T-helper 1 cell treated with Interleukin-12 subunit alpha and Interleukin-12 subunit beta and Interleukin-4 antibody, amounts not matched to agents 30 ng/mL and 1 ng/mL, for 36 hours (primary cell): ENCODE data around the gene GALNT12. TPM values are rescaled to one million over a fixed set of nuclear protein-coding genes. Genes with fewer than 3 reads are reported as not detected.

Experiments
- intact Hi-C: fragments of 100-400 bp; cut with micrococcal nuclease; formaldehyde crosslinking; loops from one replicate; pipeline ENCODE4 v1.15.1; 2024
- total RNA-seq: library from RNA; stranded (reverse); gene quantifications from 2 replicates; pipeline ENCODE4 v1.2.3, GENCODE V29; 2022

Gene GALNT12
- total RNA-seq, 1 donor from 2014 or later = 3.3 TPM

DNA sequence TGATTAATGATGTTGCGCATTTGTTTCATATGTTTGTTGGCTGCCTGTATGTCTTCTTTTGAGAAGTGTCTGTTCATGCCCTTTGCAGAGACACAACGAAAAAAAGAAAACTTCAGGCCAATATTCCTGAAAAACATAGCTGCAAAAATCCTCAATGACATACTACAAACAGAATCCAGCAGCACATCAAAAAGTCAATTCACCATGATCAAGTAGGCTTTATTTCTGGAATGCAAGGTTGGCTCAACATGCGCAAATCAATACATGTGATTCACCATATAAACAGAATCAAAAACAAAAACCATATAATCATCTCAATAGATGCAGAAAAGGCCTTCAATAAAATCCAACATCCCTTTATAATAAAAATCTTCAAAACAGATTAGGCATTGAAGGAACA is 9.2 kb upstream of the GALNT12 start:
- intact Hi-C loops = loop anchor here (5.0 kb wide), 2 partner anchors 1024 to 1554 kb away; partner anchors contain the start of genes NR4A3 and TEX10

DNA sequence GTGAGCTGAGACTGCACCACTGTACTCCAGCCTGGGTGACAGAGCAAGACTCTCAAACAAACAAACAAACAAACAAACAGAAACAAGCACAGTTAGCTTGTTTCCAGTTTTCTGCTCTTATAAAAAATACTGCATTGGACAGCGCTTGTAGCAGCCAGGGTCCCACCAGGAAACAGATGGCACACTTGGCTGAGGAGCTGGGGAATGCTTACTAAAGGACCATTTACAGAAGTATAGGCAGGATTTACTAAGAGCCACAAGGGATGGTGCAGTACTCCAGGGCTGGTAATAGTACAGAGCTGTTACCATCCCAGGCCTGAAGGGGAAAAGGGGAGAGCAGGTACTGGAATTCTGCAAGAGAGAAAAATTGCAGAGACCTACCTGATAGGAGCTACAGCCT is 5.9 kb upstream of the GALNT12 start:
- intact Hi-C loops = no loop called here

DNA sequence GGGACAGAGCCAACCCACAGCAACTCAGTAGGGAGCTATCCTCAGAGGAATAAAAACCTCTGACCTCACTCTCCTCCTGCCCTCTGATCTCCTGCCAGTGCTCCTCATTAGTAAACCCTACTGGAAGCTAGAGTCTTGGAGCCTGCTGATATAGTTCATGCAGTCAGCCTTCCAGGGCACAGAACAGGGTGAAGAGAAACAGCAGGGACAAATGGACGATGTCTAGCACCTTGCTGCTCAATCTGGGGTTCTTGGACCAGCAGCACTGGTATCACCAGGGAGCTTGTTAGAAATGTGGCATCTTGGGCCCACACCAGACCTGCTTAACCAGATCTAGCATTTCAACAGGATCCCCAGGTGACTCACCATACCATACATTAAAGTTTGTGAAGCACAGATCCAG is 5.5 kb upstream of the GALNT12 start:
- intact Hi-C loops = no loop called here

DNA sequence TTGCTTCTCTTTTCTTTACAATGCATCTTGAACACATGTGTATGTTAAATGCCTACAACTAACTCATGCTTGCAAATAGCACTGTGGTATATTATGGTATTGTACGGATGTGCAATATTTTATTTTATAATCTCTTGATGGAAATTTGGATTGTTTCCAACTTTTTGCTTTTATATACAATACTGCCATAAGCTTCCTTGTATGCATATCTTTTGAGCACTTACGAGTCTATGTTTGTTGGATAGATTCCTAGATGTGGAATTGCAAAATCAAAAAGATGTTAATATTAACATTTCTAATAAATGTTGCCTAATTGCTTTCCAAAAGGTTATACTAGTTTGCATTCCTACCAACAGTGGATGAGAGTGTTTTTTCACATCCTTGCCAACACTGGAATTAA is 3.4 kb upstream of the GALNT12 start:
- intact Hi-C loops = no loop called here

DNA sequence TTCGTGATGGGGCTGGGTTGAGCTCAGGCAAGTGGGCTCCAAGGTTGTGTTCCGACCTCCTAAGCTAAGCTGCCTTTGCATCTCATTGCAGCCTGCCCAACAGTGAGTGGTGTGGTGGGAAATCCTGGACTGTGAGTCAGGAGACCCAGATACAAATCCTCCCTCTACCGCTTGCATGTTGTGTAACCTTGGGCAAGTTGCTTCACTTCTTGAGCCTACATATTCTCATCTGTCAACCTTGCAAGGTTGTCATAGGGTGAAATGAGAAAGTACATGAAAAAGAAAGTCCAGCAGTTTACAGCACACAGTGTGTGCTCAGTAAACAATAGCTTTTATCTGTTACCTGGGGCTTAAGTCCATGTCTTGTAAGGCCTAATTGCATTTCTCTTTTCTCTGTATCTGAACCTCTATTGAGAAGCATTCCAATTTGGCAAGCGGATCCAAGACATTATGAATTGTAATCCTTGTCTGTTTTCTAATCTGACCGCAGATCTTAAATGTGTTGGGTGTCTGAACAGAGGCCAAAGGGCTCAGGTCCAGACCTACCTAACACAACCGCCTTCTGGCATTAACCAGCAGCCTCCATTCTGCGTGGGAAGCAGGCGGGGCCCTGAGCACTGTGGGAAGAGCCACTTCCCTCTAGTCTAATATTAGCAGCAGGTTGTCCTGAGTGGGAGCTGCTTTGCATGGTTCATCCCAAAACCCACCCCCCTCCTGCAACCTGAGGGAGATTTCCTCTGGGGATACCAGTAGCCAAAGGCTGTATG is 1.8 kb upstream of the GALNT12 start:
- intact Hi-C loops = no loop called here

DNA sequence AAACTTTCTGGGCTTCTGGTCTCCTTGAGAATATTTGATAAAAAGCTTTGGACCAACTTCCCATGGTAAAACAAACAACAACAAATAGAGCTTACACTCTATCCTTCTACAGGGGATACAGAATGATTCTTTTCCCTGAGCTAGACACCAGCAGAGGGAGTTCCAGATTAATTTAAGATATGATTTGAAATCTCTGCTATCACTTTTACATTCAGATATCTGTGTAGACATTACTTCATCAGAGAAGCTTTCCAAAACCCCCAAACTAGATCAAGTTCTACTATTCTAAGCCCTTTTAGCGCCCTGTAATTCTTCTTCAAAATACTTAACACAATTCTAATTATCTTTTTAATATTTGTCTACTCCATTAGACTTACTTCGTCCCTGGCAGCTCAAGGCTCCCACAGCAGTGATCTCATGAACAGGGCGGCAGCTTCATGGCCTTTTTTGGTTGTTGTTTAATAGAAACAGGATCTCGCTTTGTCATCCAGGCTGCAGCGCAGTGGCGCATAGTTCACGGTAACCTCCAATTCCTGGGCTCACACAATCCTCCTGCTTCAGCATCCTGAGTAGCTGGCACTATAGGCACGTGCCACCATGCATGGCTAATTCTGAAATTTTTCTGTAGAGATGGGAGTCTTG is 955 bp upstream of the GALNT12 start:
- intact Hi-C loops = loop anchor here (1.0 kb wide), 1 partner anchor 10 kb away; the partner anchor contains the start of gene ANKS6

DNA sequence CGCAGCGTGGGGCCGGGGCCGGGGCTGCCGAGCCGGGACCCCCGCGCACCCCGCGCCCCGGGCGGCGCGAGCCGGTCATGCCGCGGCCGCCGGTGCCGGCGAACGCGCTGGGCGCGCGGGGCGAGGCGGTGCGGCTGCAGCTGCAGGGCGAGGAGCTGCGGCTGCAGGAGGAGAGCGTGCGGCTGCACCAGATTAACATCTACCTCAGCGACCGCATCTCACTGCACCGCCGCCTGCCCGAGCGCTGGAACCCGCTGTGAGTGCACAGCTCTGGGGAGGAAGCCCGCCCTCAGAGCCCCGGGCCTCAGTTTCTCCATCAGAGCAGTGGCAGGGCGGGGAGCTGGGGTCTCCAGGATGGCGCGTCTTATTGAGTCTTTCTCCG is 335 bp downstream of the GALNT12 start:
- intact Hi-C loops = loop anchor here (1.0 kb wide), 1 partner anchor 12 kb away; the partner anchor contains the start of gene ANKS6

DNA sequence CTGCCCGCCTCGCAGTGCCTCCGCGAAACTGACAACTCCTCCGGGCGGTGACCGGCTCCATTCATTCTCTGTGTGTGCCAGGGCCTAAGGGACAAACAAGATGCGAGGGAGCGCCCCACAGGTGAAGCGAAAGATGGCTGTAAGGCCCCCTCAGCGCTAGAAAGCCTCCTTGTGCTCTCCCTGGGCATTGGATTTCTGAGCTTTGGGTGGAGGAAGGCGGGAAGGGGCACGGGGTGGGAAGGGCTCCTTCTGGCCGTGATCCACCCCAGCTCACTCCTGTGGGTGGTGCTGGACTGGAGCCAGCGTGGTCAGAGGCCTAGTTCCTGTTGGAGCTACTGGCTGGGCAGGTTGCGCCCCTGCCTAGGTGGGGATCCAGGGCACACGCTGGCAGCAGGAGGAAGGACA is 943 bp downstream of the GALNT12 start:
- intact Hi-C loops = no loop called here

DNA sequence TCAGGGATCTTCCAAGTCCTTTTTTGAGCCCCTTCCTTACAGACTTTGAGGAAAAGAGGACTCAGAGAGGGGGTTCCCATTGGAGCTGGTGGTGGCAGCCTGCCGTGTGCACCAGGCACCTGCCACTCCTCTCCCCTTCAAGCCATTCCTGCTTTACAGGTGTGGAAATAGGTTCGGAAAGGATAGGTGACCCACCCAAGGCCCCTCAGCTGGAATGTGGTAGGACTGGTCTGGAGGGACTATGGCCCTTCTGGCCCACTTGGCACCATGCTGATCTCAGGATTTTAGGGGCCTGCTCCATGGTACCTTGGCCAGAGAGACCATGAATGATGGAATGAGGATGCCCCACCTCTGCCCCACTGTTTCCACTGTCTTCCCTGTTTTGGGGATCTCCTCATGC is 1.4 kb downstream of the GALNT12 start:
- intact Hi-C loops = no loop called here

DNA sequence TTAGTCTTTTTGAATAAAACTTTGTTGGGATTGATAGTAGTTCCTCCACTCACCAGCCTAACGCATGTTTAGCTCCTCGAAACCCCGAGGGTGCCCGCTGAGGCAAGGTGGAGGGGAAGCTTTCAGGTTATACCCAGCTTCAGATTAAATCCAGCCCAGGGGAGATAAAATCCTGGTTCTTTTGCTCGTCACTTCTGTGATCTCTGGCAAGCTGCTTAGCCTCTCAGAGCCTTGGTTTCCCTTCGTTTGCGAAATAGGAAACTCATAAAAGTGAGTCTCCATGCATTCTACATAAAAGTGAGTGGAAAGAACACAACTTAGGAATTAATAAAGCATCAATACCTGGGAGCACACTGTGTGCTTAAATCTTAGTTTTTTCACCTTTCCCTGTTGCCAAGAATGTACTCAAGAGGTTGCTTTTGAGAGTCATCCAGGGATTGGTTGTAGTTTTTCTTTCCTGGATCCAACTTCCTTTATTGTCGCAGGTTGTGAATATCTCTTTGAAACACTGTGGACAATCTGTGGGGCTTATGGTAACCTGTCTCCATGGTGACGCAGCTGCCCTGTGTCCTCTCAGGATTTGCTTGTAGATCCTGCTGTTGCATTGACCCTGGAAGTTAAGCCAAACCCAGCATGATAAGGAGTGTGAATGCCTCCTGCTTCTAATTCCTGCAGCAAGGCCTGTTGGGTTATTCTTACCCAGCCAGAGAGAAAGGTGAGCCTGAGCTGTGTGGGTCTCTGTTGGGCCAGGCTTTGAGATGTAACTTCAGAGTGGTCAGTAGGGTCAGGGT is 2.0 kb downstream of the GALNT12 start:
- intact Hi-C loops = no loop called here

DNA sequence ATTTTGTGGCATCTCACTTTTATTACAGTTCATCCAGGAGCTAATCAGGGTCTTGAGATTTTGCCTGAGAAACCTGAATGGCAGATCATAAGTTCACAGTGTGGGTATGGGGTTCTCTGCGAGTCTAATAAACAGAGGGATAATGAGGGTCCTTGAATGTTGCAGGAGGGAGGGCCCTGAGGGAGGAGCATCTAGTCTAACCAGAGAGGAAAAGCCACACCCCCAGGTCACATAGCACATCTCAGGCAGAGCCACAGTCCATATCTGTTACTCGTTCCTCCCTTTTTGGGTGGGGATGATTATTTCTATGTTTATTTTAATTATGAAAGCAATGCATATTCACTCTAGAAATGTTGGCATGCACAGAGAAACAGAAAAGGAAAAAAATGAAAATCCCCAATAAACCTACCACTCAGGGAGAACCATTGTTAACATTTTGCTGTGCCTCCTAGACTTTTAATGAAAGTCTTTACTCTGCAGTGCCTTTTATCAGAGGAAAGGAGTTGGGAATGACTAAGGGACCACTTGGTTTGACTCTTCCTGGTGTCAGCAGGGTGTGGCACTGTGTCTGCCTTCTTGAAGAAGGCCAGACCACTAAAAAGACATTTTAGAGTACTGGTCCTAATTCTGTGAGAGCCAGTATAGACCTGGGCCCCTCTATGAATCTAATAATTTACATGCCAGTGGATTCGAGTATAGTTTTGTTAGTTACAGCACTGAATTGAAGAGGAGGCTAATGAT is 2.8 kb downstream of the GALNT12 start:
- intact Hi-C loops = no loop called here

DNA sequence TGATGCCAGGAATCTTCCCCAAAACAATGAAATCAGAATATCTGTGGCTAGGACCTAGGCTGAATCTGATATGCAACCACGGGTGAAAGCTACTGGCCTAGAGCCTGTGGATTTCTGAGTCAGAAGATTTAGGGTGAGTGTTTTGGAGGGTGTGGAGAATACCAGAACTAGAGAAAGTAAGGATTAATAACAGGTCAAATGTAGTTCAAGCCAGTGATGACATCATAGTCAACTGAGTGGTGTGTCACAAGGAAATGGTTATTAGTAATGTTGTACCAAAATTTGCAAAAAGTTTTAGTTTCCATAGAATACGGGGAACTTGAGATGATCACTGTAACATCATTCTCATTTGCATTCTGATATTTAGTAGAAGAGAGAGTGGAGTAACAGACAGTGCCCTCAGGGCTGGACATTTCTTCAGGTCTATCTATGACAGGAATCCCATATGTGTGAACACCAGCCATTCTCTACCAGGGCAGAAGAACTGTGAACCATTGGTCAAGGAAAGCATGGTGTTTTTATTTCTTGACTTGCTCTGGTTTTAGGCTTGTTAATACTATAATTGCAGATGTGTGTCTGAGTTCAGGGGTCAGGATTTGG is 3.7 kb downstream of the GALNT12 start:
- intact Hi-C loops = no loop called here

DNA sequence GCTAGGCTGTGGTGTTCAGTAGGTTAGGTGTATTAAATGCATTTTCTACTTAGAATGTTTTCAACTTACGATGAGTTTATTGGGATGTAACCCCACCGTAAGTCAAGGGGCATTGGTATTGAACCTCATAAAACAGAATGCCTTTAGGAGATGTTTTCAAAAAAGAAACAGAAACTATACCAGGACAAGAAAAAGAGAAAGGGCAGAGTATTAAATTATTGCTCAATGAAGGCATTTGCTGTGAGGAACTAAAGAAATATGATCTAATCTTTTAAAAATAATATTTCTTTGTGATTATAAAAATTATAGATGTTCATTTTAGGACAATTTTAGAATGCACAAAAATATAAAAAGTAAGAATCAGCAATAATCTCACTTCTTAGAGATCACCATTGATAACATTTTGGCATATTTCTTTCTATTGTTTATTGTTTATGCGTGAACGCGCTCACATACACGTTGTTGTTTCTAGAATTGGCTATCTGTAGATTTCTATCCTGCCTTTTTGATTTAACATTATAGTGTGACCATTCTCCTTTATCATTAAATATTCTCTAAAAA is 8.0 kb downstream of the GALNT12 start:
- intact Hi-C loops = no loop called here

DNA sequence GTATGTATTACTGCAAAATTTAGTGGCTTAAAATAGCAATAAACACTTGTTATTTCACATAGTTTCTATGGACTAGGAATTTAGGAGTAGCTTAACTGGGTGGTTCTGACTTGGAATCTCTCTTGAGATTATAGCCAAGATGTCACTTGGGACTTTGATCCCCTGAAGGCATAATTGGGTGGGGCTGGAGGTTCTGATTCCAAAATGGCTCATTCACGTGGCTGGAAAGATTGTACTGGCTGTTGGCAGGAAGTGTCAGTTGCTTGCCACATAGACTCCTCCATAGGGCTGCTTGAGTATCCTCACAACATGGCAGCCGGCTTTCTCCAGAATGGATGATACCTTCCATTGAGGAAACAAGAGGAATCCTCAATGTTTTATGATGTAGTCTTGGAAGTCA is 11.3 kb downstream of the GALNT12 start:
- intact Hi-C loops = no loop called here

DNA sequence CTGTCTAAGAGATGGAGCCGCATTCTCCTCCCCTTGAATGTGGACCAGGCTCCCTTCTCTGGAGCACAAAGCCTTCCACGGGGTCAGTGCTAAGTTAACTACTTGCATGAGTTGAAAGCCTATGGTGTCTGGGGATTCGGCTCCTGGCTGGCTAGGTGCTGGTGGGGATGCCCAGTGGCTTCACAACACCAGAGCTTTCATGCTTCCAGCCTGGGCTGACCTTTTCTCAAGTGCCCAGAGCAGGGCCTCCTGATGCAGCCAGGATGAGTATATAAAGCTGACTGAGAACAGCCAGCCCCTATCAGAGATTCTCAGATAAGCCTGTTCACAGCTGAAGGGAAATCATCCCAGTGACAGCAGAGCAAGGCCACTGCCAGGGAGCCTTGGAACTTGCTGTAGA is 11.8 kb downstream of the GALNT12 start:
- intact Hi-C loops = no loop called here

DNA sequence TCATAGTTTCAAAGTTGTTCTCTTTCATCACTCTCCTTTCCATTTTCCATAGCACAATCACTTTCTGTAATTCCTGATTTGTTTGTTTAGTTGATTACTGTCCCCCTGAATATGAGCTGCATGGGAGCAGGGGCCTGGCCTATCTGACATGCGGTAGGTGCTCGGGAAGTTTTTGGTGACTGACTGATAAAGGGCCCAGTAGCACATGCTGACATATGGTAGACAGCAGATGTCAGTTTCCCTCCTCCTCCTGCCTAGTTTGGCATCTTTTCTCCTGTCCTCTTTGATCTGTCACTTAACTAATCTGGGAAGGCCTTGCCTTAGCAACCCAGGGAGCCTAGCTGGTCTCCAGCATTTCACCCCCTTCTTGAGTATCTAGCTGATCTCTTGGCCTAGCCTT is 14.4 kb downstream of the GALNT12 start:
- intact Hi-C loops = no loop called here

DNA sequence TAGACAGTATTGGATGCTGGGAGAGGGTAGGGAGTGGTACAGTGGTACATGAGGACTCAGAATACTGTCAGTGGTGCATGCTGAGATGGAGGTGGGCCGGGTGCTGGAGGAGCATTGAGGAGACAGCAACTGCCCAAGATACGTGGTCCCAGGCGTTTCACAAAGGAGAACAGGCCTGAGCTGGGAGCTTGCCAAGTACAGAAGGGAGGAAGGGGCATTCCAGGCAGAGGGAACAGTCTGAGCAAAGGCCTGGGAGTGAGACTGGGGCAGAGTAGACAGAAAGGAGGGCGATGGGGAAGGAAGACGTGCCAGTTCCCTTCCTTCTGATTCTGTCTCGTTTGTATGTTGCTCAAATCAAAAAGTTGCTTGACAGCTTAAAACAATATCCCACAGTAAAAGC is 15.2 kb downstream of the GALNT12 start:
- intact Hi-C loops = no loop called here

DNA sequence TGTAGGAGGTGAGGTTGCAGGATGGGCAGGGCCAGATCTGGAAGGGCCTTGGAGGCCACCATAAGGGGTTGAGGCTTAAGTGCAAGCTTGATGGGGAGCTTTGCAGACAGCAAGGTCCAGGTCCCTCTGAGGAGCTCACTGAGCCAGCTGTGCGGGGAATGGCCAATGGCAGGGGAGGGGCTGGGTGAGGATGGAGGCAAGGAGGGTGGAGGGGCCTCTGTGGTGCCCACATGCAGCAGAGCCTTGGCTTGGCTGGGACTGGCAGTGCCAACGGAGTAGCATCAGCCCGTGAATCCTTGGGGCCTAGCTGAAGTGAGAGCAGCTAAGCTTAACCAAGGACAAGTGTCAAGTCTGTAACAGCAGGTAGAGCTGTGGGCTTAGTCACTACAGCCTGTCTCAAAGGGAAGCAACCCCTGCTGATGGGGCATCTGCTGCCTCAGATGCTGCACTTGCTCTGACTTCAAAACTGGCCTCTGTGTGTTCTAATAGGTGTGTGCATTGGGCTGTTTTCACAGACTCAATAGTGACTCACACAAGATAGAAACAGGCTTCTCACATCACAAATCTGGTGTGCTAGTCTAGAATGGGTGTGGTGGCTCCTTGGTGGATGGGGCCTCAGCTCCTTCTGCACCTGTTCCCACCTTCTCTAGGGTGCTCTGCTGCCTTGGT is 16.3 kb downstream of the GALNT12 start:
- intact Hi-C loops = no loop called here

DNA sequence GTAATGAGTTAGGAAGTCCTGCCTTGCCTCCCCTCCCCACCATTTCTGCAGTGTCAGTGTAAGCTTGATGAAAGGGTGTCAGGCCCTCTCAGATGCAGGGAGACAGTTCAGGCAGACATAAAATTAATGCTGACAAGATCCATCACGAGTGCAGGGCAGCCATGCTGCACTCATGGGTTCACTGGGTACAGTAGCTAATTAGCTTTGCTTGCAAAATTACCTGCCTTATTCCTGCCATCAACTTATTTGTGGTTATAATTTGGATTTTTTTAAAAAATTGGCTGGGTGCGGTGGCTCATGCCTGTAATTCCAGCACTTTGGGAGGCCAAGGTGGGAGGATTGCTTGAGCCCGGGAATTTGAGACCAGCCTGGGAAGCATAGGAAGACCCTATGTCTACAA is 17.9 kb downstream of the GALNT12 start:
- intact Hi-C loops = no loop called here

DNA sequence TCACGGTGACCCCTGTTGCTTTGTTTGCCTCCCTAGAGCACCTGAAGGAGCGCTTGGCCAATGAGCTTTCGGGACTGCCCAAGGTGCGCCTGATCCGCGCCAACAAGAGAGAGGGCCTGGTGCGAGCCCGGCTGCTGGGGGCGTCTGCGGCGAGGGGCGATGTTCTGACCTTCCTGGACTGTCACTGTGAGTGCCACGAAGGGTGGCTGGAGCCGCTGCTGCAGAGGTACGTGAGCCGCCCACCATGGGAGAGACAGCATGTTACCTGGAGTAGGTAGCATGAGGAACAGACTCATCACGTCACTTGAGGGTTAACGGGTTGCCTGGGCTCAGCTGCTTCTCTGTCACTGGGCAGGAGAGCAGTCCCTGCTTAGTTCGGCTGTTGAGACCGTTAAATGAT is 19.2 kb downstream of the GALNT12 start:
- intact Hi-C loops = no loop called here
